GM18511 (cell line): Measurements from ENCODE around the gene SIAH2.
A peak's percentile ranks its signal among the peaks of the same experiment; 100 is the strongest.
"Not testable (repeated sequence)": the region's sequence is repeated elsewhere in the genome, so short reads cannot be mapped to it uniquely, and the experiment has no call there.

ENCODE experiments used
- ATAC-seq: cut with Tn5 transposase; IDR thresholded peaks from one replicate; pipeline ENCODE4 v1.9.1; 2021; ENCODE audit warnings: mild to moderate bottlenecking, moderate library complexity; ENCODE audit not compliant: unreplicated experiment

The SIAH2 gene

GRCh38 chr3:150763122-150763840 lies at the start of gene SIAH2:
TSS of gene SIAH2 (minus strand) at chr3:150763169. CDS start at chr3:150762849, 320 bp downstream.
- ATAC-seq = peak; percentile 65

GRCh38 chr3:150811984-150812383 lies 49.0 kb upstream of the SIAH2 start:
- no peak for ATAC-seq

- ATAC-seq = no peak
Measured at GRCh38 chr3:150810641-150811040, 47.7 kb upstream of the SIAH2 start.

GRCh38 chr3:150806185-150806835 lies 43.3 kb upstream of the SIAH2 start:
- ATAC-seq = no peak

- ATAC-seq = no peak
Measured at GRCh38 chr3:150805354-150805753, 42.4 kb upstream of the SIAH2 start.

- no peak for ATAC-seq
Measured at GRCh38 chr3:150803440-150803985, 40.5 kb upstream of the SIAH2 start.

- no peak for ATAC-seq
Measured at GRCh38 chr3:150800722-150801121, 37.8 kb upstream of the SIAH2 start.

- ATAC-seq = no peak
Measured at GRCh38 chr3:150798122-150798618, 35.2 kb upstream of the SIAH2 start.

GRCh38 chr3:150797155-150797554 lies 34.2 kb upstream of the SIAH2 start:
- ATAC-seq = no peak

GRCh38 chr3:150796527-150796926 lies 33.6 kb upstream of the SIAH2 start:
- ATAC-seq = not testable (repeated sequence)

- no peak for ATAC-seq
Measured at GRCh38 chr3:150793641-150794040, 30.7 kb upstream of the SIAH2 start.

GRCh38 chr3:150790629-150791028 lies 27.7 kb upstream of the SIAH2 start:
- ATAC-seq = no peak

- no peak for ATAC-seq
Measured at GRCh38 chr3:150789451-150789850, 26.5 kb upstream of the SIAH2 start.

GRCh38 chr3:150787741-150788370 lies 24.9 kb upstream of the SIAH2 start:
- peak; percentile 66 for ATAC-seq

GRCh38 chr3:150786791-150787190 lies 23.8 kb upstream of the SIAH2 start:
- ATAC-seq = no peak

- ATAC-seq = no peak
Measured at GRCh38 chr3:150784747-150785125, 21.8 kb upstream of the SIAH2 start.

- peak; percentile 65 for ATAC-seq
Measured at GRCh38 chr3:150783920-150784746, 21.2 kb upstream of the SIAH2 start.

GRCh38 chr3:150783316-150783715 lies 20.3 kb upstream of the SIAH2 start:
- no peak for ATAC-seq

- no peak for ATAC-seq
Measured at GRCh38 chr3:150779402-150779858, 16.5 kb upstream of the SIAH2 start.

GRCh38 chr3:150778793-150779401 lies 15.9 kb upstream of the SIAH2 start:
- ATAC-seq = no peak
